Embryonic facial prominence (tissue), 1 donor: ENCODE results near the gene RAP1GAP2.

ENCODE experiments used
- DNase-seq: peaks from one replicate; pipeline ENCODE4 v3.0.0-alpha.2; 2016; ENCODE audit errors: extremely low spot score

RAP1GAP2 gene

DNA sequence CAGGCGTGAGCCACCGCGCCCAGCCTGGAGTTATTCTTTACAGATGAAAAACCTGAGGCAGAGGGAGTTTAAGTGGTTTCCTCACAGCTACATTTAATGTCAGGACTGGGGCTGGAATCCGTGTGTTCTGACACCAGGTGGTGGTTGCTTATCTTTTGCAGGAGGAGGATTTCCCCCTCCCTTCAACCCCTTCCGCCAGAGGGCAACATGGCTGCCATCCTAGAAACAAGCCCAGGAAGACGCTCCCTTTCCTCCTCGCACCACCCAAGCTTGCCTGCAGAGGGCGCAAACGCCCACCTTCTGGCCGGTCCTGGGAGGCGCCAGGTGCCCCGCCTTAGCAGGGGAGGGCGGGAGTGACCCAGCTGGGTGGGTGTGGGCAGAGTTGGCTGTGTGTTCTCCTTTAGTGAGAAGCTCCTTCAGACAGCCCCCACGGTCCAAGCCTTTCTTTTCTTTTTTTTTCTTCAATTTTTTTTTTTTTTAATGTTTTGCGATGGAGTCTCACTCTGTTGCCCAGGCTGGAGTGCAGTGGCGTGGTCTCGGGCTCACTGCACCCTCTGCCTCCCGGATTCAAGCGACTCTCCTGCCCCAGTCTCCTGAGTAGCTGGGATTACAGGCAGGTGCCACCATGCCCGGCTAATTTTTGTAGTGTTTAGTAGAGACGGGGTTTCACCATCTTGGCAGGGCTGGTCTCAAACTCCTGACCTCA is 9.9 kb upstream of the RAP1GAP2 start:
- peak; percentile 16 for DNase-seq

DNA sequence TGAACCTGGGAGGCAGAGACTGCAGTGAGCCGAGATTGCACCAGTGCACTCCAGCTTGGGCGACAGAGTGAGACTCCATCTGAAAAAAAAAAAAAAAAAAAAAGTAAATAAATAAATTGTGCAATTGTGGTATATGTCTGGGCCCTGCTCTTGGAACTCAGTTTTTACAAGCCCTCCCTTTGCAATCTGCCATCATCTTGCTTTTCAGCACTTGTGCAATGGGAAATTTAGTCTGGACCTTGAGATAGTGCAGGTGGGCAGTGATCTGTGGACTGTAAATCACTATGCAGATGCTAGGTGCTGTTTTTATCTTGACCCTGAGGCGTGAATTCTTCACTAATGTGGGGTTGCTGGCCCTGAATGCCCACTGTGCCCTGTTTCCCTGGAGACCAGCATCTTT is 6.5 kb upstream of the RAP1GAP2 start:
- no peak for DNase-seq

DNA sequence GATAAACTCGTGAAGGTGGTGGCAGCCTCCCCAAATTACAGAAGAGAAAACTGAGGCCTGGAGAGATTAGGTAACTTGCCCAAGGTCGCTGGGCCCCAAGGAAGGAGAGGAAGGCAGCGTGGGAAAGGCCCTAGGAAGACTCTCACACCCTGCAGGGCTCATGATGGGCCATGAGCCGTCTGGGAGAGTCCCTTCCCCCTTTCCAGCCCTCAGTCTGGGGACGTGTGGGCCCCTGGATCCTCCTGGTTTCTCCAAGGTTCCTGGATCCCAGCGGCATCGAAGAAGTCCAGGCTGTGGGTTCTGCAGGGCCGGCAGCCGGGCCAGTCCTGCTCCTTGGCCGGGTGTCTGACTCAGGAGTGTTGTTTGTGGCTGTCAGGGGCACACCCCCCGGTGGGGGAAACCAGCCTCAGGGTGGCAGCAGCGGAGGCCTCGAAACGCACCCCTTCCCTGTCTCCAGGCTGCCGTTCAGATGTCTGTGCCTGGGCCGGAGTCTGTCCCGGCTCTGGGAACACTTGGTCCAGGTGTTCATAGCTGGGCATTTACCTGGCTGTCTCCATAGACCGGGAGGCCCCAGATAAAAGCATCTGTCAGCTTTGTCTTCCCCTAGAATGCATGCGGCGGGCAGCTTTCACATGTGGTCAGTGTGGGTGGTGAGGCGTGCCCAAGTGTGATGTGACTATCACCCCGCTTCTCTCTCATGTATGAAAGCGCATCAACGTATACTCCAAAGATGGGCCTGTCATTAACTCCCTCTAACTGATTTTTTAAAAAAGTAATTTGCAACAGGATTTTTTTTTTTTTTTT is 3.7 kb upstream of the RAP1GAP2 start:
- no peak for DNase-seq

DNA sequence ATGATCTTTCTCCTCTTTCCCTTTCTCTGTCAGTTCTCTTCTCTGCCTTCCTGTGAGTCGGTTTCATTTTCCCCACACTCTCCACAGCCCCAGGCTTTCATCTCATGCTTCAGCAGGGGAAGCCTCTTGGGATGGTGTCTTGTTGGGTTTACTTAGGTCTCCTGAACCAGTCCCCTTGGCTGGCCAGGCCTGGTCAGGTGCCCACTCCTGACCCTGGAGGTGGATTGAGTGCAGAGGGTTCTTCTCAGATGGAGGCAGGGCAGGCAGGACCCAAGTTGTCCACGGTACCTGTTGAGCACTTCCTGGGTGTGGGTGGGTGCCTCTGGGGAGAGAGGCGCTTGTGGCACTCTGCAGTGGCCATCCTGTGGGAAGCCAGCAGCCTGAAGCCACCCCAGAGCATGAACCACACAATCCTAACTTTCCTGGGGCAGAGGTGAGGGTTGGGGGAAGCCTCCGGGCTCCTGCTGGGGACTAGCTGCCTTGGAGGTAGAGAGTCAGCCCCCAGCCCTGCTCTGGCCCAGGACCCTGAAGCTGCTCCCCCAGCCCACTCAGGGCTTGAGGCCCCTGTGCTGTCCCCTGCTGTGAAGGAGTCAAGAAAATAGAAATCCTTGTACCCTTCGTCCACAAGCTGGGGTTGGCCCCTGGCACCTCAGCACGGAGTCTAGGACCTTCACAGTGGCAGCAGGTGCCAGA is 2.0 kb upstream of the RAP1GAP2 start:
- no peak for DNase-seq

DNA sequence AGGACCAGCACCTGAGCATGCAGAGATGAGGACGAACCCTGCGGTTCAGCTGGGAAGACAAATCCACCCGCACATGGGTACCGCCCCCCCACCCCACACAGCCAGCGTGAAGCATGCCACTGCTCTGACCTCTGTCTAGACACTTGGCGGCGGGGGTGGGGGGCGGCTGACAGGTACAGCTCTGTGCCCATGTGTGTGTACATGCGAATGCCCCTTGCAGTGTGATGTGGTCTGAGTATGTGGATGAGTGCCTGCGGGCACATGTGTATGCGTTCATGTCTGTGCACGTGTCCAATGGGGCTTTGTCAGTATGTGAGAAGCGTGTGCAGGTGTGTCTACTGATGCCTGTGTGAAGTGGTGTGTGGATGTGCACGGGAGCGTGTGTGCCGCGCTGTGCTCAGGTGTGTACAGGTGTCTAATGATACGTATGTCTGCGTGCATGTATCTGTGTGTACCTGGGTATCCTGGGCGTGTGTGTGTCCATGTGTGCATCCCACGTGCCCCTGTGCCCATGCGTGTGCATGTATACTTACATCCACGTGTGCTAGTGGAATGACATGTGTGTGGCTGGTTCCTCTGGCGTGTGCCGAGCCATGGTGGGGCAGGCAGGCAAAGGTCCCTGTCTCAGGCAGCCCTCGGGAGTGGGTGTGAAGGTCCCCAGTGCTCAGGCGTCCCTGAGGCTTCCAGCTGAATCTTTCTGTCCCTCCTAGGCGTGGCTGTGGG is 636 bp upstream of the RAP1GAP2 start:
- no peak for DNase-seq

DNA sequence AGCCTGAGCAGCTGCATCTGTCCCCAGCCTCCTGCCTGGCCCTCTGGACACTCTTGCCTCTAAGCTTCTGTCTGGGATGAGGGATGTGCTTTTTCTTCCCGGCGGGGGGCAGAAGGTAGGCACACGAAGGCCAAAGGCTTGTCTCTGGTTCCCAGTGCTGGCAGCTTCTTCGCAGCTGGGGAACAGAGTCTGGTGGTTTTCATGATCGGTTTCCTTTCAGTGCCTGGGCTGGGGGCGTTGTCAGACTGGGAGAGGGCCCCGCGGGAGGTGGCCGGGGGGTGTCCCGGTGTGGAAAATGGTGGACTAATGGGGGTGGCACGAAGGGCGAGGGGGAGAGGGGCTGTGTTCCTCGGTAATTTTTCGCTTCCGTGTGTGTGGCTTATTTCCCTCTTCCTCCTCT is 988 bp downstream of the RAP1GAP2 start:
- no peak for DNase-seq

DNA sequence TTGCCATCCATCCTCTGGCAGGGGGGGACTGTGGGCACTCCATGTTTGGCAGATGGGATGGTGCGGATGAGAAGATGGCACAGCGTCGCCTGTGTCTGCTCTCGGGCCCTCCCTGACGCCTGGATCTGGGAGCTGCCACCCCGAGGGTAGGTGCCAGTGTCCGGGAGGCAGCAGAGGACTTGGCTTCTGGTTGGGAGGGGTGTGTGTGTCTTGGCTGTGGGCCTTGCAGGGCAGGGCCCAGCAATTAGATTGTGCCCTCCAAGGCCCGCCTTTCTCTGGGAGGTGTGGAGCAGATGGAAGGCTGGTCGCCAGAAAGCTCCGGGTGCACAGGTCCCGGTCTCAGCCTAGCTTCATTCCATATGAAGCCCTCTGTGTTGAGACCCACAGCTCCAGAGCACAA is 1.4 kb downstream of the RAP1GAP2 start:
- no peak for DNase-seq

DNA sequence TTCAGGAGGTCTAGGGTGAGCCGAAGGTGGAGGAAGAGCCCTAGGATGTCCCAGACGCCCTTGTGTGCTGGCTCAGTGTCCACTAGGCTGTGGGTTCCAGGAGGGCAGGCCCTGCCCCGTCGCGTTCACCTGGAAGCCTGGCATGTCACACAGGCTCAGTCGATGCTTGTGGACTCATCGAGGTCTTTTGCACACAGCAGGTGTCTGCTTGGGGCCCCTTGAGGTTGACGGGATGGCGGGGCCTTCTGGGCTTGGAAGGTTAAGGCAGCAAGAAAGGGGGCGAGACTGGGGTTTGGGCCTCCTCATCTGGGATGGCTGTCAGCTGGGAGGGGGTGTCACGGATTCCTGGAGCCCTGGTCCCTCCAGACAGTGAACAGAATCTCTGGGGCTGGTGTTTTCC is 1.9 kb downstream of the RAP1GAP2 start:
- DNase-seq: no peak

DNA sequence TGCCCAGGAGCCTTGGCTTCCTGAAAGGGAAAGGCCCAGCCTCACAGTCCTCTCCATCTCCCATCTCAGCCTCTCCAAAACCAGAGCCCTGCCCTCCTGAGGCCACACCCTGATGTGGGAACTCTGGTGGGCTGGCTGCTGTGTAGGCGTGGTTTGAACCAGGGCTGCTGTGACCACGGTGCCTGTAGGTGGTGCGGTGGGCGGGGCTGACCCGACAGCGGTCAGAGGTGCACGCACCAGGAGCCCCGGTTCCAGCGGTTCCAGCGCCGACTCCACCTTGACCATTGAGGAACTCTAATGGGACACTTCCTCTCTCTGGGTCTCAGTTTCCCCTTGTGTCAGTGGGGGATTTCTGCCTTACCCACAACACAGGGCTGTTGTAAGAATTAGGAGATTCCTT is 2.4 kb downstream of the RAP1GAP2 start:
- DNase-seq: no peak

DNA sequence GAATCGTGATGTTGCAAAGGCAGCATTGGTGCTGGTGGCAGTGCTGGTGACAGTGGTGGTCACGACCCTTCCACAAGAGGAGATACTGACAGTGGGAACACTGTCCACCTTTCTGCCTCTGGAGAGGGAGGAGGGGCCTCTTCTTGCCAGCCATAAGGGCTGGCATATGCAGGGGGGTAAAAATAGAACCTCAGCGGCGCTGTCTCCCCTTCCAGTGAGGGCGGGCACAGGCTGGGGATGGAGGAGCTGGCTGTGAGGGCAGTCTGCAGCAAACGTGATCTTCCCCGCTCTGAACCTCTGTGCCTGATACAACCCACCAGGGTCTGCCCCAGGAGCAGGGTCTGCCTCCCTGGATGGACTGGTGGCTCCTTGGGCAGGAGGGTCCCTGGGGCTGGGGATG is 3.4 kb downstream of the RAP1GAP2 start:
- no peak for DNase-seq

DNA sequence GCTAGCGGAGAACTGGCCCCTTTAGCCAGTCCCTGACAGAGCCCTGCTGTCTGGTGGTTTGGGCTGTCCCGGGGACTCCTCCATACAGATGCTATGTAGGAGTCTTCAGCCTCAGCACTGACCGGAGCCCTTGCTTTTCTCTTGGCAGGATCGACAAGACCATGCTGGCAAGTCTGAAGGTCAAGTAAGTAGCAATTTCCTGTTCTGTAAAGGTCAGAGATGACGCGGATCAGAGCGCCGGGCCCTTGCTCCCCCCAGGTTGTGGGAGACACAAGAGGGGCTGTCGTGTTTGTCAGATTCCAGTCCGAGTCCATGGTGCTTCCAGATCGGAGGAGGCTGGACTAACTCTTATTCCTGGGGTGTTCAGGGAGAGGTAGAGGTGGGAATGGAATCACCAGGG is 4.1 kb downstream of the RAP1GAP2 start:
- no peak for DNase-seq

DNA sequence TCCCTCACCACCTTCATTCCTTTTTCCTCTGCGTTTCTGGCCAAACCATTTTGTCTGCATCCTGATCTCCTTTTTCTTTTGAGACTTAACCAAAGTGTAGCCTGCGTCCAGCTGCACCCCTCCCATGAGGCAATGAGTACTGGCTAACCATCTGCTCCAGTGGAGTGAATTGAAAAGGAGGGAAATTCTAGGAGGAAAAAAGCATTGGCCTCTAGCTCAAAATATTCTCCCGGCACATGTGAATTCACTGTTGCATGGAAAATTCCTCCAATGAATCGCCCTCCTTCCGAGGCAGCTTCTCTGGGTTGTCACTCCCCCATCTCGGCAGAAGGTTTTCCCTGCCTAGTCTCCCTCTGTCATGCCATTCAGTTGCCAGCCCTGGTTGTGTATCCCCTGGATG is 5.6 kb downstream of the RAP1GAP2 start:
- no peak for DNase-seq

DNA sequence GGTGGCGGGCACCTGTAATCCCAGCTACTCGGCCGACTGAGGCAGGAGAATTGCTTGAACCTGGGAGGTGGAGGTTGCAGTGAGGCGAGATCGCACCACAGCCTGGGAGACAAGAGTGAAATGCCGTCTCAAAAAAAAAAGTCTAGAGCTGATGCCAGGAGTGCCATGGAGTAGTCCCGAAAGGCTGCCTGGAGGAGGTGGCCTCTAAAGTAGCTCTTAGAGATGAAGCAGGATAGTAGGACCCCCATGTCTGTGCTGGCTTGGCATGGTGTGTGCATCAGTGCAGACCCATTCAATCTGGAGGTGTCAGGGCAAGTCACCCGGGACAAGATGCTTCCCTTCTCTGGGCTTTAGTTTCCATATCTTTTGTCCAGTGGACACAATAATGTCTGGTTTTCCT is 6.3 kb downstream of the RAP1GAP2 start:
- no peak for DNase-seq

DNA sequence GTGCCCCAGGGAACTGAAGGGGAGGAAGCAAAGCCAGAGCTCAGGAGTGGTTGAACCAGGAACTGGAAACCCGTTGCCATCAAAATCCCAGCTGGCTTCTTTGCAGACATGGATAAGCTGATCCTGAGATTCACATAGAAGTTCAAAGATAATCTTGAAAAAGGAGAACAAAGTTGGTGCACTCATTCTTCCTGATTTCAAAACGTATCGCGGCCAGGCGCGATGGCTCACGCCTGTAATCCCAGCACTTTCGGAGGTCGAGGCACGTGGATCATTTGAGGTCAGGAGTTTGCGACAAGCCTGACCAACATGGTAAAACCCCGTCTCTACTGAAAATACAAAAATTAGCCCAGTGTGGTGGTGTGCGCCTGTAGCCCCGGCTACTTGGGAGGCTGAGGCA is 7.1 kb downstream of the RAP1GAP2 start:
- DNase-seq: no peak

DNA sequence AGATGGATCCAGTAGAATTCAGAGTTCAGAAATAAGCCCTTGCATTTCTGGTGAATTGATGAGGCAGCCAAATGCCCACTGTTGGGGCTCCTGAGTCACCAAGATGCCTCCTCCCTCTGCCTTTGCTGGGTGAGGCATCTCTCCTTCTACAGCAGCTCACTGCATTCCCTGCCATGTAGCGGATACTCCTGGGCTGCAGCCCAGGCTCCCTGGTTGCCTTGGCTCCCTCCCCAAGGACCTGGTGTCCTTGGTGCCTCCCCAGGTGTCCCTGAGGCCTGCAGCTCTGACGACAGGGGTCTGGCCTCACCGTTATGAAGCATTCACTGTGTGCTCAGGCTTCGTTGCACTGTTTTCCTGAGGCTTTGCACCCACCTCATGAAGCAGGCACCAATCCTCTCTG is 7.7 kb downstream of the RAP1GAP2 start:
- DNase-seq: no peak

DNA sequence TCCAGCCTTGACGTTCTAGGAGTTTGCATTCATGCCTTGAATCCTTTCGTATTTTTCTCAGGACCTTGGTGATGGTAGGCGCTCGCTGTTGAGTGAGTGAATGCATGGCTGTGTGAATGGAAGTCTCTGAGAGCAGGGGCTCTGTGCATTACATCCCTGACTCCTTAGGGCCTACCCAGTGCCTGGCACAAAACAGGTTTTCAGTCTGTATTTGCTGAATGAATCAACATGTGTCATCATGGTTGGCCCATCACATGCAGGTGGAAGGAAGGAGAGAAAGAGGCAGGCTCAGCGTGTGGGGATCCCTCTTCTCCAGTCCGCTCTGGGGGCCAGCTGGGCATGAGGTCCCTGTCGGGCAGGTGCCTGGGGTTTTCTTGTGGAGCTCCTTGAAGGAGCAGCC is 8.7 kb downstream of the RAP1GAP2 start:
- DNase-seq: no peak

DNA sequence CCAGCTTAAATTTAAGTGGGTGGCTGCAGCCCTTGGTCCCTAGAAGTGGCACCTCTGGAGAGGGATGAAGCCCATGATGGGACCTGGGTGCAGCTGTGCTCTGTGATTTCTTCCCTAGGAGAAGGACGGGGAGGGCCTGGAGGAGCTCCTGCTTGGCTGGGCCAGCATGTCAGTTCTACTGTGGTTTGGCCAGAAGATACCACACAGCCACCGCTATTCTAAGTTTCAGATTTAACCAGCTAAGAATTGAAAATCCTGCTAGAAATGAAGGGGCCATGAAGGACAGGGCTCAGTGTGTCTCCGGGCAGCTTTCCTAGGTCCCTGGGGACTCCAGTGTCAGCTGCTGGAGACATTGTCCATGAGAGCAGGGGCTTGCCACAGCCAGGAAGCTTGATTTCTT is 9.7 kb downstream of the RAP1GAP2 start:
- DNase-seq: no peak

DNA sequence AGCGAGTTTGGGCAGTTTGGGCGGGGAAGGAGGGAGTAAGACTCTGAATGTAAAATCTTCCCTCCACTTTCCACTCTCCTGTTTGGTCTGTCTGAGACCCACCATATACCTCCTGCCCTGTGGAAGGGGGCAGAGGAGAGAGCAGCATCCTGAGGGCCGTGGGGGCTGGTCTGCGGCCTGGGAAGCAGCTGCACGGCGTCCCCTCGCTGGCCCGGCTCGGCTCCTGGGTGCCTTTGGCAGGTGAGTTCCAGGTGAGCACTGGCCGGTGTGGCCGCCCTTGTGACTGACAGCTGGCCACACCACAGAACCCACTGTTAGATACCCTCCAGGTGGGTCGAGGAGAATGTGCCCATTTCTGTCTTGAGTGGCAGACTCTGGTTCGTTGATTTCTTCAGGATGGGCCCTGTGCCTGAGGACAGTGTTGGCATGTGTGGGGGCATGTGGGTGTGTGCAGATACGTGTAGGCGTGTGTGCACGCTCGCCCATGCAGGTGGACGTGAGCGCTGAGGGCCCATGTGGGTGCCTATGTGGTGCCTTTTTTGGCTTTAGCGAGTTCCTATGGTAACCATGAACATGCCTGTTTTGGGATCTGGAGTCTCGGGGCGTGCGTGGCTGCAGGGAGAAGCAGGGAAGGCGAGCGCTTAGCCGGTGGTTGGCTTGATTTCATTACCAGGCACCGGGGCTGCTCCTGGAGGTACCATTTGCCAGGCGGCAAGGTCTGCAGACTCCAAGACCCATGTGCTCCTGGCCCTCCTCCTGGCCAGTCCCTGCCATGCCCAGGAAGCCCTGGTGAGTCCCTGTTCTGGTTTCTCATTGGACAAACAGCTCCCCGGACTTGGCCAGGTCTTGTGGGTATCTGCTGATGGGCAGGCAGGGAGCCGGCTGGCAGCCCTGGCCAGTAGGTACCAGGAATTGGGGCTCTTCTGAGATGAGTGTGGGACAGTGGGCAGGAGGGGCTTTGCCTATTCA is 12.4 kb downstream of the RAP1GAP2 start:
- DNase-seq: no peak

DNA sequence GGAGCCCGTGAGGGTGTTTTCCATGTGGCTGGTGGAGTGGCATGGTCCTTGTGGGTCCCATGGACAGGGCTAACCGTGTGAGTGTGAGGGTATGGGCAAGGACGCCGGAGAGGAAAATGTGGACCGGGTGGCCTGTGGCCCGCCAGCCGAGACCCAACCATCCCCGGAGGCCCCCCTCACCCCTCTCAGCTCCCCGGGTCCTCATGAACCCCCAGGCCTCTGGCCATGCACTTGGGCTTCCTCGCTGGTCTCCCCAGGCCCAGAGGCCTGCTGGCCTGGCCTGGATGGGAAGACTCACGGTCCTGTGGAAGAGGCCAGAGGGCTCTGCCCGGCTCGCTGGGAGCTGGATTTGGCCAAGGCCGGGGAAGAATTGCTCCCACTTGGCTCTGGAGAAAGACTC is 13.1 kb downstream of the RAP1GAP2 start:
- DNase-seq: no peak

DNA sequence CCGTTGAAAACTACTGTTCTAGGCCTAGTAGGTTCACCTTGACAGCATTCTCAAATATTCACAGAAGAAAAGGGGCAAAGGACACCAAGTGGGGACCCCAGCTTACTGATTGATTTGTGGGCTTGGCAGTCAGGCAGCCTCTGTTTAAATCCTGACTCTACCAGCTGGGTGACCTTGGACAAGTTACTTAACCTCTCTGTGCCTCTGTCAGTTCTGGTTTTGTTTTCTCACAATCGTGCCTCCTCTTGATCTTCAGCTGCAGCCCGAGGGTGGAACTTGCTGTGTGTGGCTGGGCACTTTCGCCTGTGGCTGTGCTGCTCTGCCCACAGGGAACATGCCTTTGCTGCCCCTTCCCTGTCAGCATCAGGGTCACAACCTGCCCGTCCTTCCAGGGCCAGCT is 17.8 kb downstream of the RAP1GAP2 start:
- DNase-seq: no peak
